HepG2 (cell line): ENCODE data around the gene CCT7. TPM values are rescaled to one million over a fixed set of nuclear protein-coding genes. Genes with fewer than 3 reads are reported as not detected.
A peak's percentile ranks its signal among the peaks of the same experiment; 100 is the strongest.

Source experiments
- ATF7 ChIP-seq, 2 experiments: fragments of 450-650 bp in 1 of 2; sonication (generic) in 1 of 2; formaldehyde crosslinking in 1 of 2; IDR thresholded peaks; 2 replicates each; pipeline versions ENCODE4 v1.4.0 to v1.6.1; 2016 to 2020; ENCODE audit warnings: antibody characterized with exemption in 1 of 2, mild to moderate bottlenecking in 1 of 2, missing genetic modification reagents in 1 of 2
- DNMT3B ChIP-seq: conservative IDR thresholded peaks from 2 replicates; pipeline ENCODE4 v1.6.1; 2016; ENCODE audit warnings: missing biosample characterization, control low read depth
- FOSL1 ChIP-seq: sonication (generic); formaldehyde crosslinking; IDR thresholded peaks from 2 replicates; pipeline ENCODE4 v1.9.0; 2021; ENCODE audit warnings: missing genetic modification reagents, borderline replicate concordance
- HIVEP1 ChIP-seq: sonication (generic); formaldehyde crosslinking; IDR thresholded peaks from 2 replicates; pipeline ENCODE4 v1.4.0; 2020; ENCODE audit warnings: mild to moderate bottlenecking, missing genetic modification reagents
- MTA3 ChIP-seq: sonication (generic); formaldehyde crosslinking; IDR thresholded peaks from 2 replicates; pipeline ENCODE4 v1.4.0; 2020; ENCODE audit warnings: missing genetic modification reagents
- SALL1 ChIP-seq: sonication (generic); formaldehyde crosslinking; IDR thresholded peaks from 2 replicates; pipeline ENCODE4 v1.8.0; 2022; ENCODE audit warnings: mild to moderate bottlenecking, missing genetic modification reagents
- SOX13 ChIP-seq, 3 experiments: fragments of 450-650 bp in 1 of 3; sonication (generic) in 1 of 3; formaldehyde crosslinking in 1 of 3; IDR thresholded peaks in 2 of 3; conservative IDR thresholded peaks in 1 of 3; 2 replicates each; pipeline versions ENCODE4 v1.5.0 to v1.6.1; 2016 to 2020; ENCODE audit warnings: antibody characterized with exemption in 1 of 3, mild to moderate bottlenecking in 1 of 3, missing compliant biosample characterization in 1 of 3, missing genetic modification reagents in 1 of 3, moderate library complexity in 1 of 3
- ZBTB42 ChIP-seq: sonication (generic); formaldehyde crosslinking; IDR thresholded peaks from 2 replicates; pipeline ENCODE4 v1.5.0; 2020; ENCODE audit warnings: mild to moderate bottlenecking, missing genetic modification reagents
- ZIK1 ChIP-seq: sonication (generic); formaldehyde crosslinking; IDR thresholded peaks from 2 replicates; pipeline ENCODE4 v1.5.0; 2020; ENCODE audit warnings: mild to moderate bottlenecking, low read depth, missing genetic modification reagents, borderline replicate concordance
- ZKSCAN5 ChIP-seq: sonication (generic); formaldehyde crosslinking; IDR thresholded peaks from 2 replicates; pipeline ENCODE4 v1.5.1; 2020; ENCODE audit warnings: mild to moderate bottlenecking, missing genetic modification reagents
- ZMYM2 ChIP-seq: sonication (generic); formaldehyde crosslinking; IDR thresholded peaks from 2 replicates; pipeline ENCODE4 v1.8.0; 2022; ENCODE audit warnings: mild to moderate bottlenecking, missing genetic modification reagents
- ZNF10 ChIP-seq: sonication (generic); formaldehyde crosslinking; IDR thresholded peaks from 2 replicates; pipeline ENCODE4 v1.4.0; 2020; ENCODE audit warnings: mild to moderate bottlenecking, low read depth, missing genetic modification reagents, borderline replicate concordance
- ZNF20 ChIP-seq: sonication (generic); formaldehyde crosslinking; IDR thresholded peaks from 2 replicates; pipeline ENCODE4 v1.4.0; 2020; ENCODE audit warnings: mild to moderate bottlenecking, moderate library complexity, missing genetic modification reagents
- ZNF234 ChIP-seq: sonication (generic); formaldehyde crosslinking; conservative IDR thresholded peaks from 2 replicates; pipeline ENCODE4 v1.5.1; 2020; ENCODE audit warnings: mild to moderate bottlenecking, missing genetic modification reagents
- ZNF33A ChIP-seq: sonication (generic); formaldehyde crosslinking; IDR thresholded peaks from 2 replicates; pipeline ENCODE4 v1.5.1; 2020; ENCODE audit warnings: missing genetic modification reagents, mild to moderate bottlenecking, moderate library complexity, borderline replicate concordance
- ZNF703 ChIP-seq: sonication (generic); formaldehyde crosslinking; IDR thresholded peaks from 2 replicates; pipeline ENCODE4 v1.5.1; 2020; ENCODE audit warnings: missing genetic modification reagents, mild to moderate bottlenecking, moderate library complexity, borderline replicate concordance
- ZNF776 ChIP-seq: sonication (generic); formaldehyde crosslinking; IDR thresholded peaks from 2 replicates; pipeline ENCODE4 v1.4.0; 2020; ENCODE audit warnings: mild to moderate bottlenecking, missing genetic modification reagents
- ZNF879 ChIP-seq: sonication (generic); formaldehyde crosslinking; IDR thresholded peaks from 2 replicates; pipeline ENCODE4 v1.8.1; 2023; ENCODE audit warnings: missing genetic modification reagents
- polyA plus RNA-seq, 8 experiments: library from polyadenylated mRNA; depleted of rRNA in 3 of 8; stranded (reverse) in 7 of 8; unstranded in 1 of 8; fragments of >200 nt; fragmentation: Illumina TruSeq in 4 of 8; extraction: Trizol in 4 of 8; gene quantifications; 2 replicates each; pipeline versions ENCODE4 v1.2.1 to v1.2.3, GENCODE V29; 2011 to 2016; ENCODE audit warnings: low read depth in 4 of 8, missing spikeins in 1 of 8, mixed read lengths in 1 of 8; ENCODE audit not compliant: insufficient read depth in 1 of 8
- total RNA-seq, 5 experiments: library from RNA; depleted of rRNA; stranded (reverse); fragments of >200 nt; fragmentation: Illumina TruSeq; extraction: Trizol; gene quantifications; 2 replicates each; pipeline ENCODE4 v1.2.3, GENCODE V29; 2016; ENCODE audit warnings: low read depth in 1 of 5
- TF ChIP-seq, protein P1 (sequence below): sonication (generic); formaldehyde crosslinking; IDR thresholded peaks from 2 replicates; pipeline ENCODE4 v1.9.0; 2022; ENCODE audit warnings: missing genetic modification reagents, mild to moderate bottlenecking, borderline replicate concordance
- TF ChIP-seq, protein P2 (sequence below): IDR thresholded peaks from 2 replicates; pipeline ENCODE4 v1.6.1; 2018; ENCODE audit warnings: missing genetic modification reagents
- TF ChIP-seq, protein P3 (sequence below): sonication (generic); formaldehyde crosslinking; IDR thresholded peaks from 2 replicates; pipeline ENCODE4 v1.5.0; 2020; ENCODE audit warnings: mild to moderate bottlenecking, low read depth, missing genetic modification reagents, borderline replicate concordance
- TF ChIP-seq, protein P4 (sequence below): sonication (generic); formaldehyde crosslinking; IDR thresholded peaks from 2 replicates; pipeline ENCODE4 v1.4.0; 2020; ENCODE audit warnings: missing genetic modification reagents

Gene CCT7
- total and polyA plus RNA-seq, 2 of the 13 experiments (the other 11 are each of a cell fraction or from before 2014, with no cell fraction given), result 347 to 517 TPM

DNA sequence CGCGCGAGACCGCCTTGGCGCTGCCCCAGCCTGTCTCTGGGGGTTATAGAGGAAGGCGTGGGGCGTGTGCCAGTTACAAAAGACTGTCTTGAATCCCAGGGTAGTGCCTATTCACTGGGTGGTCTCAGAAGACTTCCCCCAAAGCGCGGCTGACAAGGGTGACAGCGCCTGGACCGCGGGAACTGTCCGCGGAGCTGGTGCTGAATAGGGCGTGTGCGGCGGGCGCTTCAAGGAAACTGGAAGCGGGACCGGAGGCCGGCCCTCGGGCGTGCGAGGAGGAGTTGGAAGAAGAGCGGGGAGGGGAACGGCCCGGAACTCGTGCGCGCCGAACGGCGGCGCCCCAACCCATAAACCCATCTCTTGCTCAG, 57.0 kb downstream of the CCT7 start (continued):
- TF ChIP-seq ZNF703 (CRISPR knock-in tag) (no peak), ZKSCAN5 (no peak), DNMT3B (0 out of 2 replicates have a peak, but pooled peaks have one; percentile 65), SOX13 (IDR thresholded peaks at IDR 0.05) (no peak), SOX13 (CRISPR knock-in tag; conservative IDR thresholded peaks at IDR 0.05 in 1 of 2, IDR thresholded peaks at IDR 0.05 in 1 of 2) (peak in 1 of 2 experiments; percentile 44; a peak in 2 of 4 replicates), ZIK1 (0 out of 2 replicates have a peak, but pooled peaks have one; percentile 68), ZBTB42 (CRISPR knock-in tag) (no peak), SALL1 (CRISPR knock-in tag) (peak; percentile 91), ATF7 (IDR thresholded peaks at IDR 0.05) (no peak), ATF7 (CRISPR knock-in tag; IDR thresholded peaks at IDR 0.05) (no peak), ZNF20 (CRISPR knock-in tag) (peak; percentile 71; the same call in 1 of the 2 replicates), FOSL1 (CRISPR knock-in tag) (peak; percentile 62; the same call in 1 of the 2 replicates), ZNF33A (CRISPR knock-in tag) (no peak), ZNF10 (CRISPR knock-in tag) (no peak), ZNF879 (CRISPR knock-in tag) (peak; percentile 89), ZMYM2 (no peak), ZNF776 (peak; percentile 74), MTA3 (CRISPR knock-in tag) (no peak), HIVEP1 (CRISPR knock-in tag) (peak; percentile 75; the same call in 1 of the 2 replicates), ZNF234 (CRISPR knock-in tag) (no peak)
- TF ChIP-seq, protein P1, sequence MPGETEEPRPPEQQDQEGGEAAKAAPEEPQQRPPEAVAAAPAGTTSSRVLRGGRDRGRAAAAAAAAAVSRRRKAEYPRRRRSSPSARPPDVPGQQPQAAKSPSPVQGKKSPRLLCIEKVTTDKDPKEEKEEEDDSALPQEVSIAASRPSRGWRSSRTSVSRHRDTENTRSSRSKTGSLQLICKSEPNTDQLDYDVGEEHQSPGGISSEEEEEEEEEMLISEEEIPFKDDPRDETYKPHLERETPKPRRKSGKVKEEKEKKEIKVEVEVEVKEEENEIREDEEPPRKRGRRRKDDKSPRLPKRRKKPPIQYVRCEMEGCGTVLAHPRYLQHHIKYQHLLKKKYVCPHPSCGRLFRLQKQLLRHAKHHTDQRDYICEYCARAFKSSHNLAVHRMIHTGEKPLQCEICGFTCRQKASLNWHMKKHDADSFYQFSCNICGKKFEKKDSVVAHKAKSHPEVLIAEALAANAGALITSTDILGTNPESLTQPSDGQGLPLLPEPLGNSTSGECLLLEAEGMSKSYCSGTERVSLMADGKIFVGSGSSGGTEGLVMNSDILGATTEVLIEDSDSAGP (CRISPR knock-in tag), result no peak
- TF ChIP-seq, protein P2, sequence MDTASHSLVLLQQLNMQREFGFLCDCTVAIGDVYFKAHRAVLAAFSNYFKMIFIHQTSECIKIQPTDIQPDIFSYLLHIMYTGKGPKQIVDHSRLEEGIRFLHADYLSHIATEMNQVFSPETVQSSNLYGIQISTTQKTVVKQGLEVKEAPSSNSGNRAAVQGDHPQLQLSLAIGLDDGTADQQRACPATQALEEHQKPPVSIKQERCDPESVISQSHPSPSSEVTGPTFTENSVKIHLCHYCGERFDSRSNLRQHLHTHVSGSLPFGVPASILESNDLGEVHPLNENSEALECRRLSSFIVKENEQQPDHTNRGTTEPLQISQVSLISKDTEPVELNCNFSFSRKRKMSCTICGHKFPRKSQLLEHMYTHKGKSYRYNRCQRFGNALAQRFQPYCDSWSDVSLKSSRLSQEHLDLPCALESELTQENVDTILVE (CRISPR knock-in tag), result 0 out of 2 replicates have a peak, but pooled peaks have one; percentile 50
- TF ChIP-seq, protein P3, sequence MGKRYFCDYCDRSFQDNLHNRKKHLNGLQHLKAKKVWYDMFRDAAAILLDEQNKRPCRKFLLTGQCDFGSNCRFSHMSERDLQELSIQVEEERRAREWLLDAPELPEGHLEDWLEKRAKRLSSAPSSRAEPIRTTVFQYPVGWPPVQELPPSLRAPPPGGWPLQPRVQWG (CRISPR knock-in tag), result no peak
- TF ChIP-seq, protein P4, sequence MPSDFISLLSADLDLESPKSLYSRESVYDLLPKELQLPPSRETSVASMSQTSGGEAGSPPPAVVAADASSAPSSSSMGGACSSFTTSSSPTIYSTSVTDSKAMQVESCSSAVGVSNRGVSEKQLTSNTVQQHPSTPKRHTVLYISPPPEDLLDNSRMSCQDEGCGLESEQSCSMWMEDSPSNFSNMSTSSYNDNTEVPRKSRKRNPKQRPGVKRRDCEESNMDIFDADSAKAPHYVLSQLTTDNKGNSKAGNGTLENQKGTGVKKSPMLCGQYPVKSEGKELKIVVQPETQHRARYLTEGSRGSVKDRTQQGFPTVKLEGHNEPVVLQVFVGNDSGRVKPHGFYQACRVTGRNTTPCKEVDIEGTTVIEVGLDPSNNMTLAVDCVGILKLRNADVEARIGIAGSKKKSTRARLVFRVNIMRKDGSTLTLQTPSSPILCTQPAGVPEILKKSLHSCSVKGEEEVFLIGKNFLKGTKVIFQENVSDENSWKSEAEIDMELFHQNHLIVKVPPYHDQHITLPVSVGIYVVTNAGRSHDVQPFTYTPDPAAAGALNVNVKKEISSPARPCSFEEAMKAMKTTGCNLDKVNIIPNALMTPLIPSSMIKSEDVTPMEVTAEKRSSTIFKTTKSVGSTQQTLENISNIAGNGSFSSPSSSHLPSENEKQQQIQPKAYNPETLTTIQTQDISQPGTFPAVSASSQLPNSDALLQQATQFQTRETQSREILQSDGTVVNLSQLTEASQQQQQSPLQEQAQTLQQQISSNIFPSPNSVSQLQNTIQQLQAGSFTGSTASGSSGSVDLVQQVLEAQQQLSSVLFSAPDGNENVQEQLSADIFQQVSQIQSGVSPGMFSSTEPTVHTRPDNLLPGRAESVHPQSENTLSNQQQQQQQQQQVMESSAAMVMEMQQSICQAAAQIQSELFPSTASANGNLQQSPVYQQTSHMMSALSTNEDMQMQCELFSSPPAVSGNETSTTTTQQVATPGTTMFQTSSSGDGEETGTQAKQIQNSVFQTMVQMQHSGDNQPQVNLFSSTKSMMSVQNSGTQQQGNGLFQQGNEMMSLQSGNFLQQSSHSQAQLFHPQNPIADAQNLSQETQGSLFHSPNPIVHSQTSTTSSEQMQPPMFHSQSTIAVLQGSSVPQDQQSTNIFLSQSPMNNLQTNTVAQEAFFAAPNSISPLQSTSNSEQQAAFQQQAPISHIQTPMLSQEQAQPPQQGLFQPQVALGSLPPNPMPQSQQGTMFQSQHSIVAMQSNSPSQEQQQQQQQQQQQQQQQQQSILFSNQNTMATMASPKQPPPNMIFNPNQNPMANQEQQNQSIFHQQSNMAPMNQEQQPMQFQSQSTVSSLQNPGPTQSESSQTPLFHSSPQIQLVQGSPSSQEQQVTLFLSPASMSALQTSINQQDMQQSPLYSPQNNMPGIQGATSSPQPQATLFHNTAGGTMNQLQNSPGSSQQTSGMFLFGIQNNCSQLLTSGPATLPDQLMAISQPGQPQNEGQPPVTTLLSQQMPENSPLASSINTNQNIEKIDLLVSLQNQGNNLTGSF (CRISPR knock-in tag), result peak; percentile 90
